ENCODE data around the gene ARHGEF10L. TPM values are rescaled to one million over a fixed set of nuclear protein-coding genes. Genes with fewer than 3 reads are reported as not detected.

The ARHGEF10L gene
- total RNA-seq, 2 donors from 2014 or later = 226 to 301 TPM

GRCh38 chr1:17674726-17675500 lies 135.4 kb downstream of the ARHGEF10L start:
- peaks cover 4 to 51% of the 10 kb centered on the region in 2 donors for H3K4me1 ChIP-seq (ENCODE audit: control insufficient read depth in 1 of 2, low read depth in 2 of 2)
- H3K9me3 ChIP-seq = no peaks in the 10 kb centered on the region
- H3K27me3 ChIP-seq (replicated peaks; ENCODE audit: insufficient read depth) = no peaks in the 10 kb centered on the region
- DNase-seq (ENCODE audit: low spot score) = no peak
- TF ChIP-seq, protein P1, sequence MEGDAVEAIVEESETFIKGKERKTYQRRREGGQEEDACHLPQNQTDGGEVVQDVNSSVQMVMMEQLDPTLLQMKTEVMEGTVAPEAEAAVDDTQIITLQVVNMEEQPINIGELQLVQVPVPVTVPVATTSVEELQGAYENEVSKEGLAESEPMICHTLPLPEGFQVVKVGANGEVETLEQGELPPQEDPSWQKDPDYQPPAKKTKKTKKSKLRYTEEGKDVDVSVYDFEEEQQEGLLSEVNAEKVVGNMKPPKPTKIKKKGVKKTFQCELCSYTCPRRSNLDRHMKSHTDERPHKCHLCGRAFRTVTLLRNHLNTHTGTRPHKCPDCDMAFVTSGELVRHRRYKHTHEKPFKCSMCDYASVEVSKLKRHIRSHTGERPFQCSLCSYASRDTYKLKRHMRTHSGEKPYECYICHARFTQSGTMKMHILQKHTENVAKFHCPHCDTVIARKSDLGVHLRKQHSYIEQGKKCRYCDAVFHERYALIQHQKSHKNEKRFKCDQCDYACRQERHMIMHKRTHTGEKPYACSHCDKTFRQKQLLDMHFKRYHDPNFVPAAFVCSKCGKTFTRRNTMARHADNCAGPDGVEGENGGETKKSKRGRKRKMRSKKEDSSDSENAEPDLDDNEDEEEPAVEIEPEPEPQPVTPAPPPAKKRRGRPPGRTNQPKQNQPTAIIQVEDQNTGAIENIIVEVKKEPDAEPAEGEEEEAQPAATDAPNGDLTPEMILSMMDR (IDR thresholded peaks at IDR 0.05) = no peak
- peaks cover 31% of the 10 kb centered on the region for H3K36me3 ChIP-seq
- H3K4me3 ChIP-seq = no peak overlapping the region
- H3K27ac ChIP-seq = no peak overlapping the region
- ATAC-seq (ENCODE audit: insufficient number of reproducible peaks, low FRiP score, low read depth) = no peak

GRCh38 chr1:17675744-17676143 lies 136.2 kb downstream of the ARHGEF10L start:
- no peak overlapping the region for H3K4me3 ChIP-seq
- H3K36me3 ChIP-seq = peaks cover 31% of the 10 kb centered on the region
- peaks cover 4 to 43% of the 10 kb centered on the region in 2 donors for H3K4me1 ChIP-seq (ENCODE audit: control insufficient read depth in 1 of 2, low read depth in 2 of 2)
- H3K27ac ChIP-seq = no peak overlapping the region
- H3K27me3 ChIP-seq (replicated peaks; ENCODE audit: insufficient read depth) = no peaks in the 10 kb centered on the region
- DNase-seq (ENCODE audit: low spot score) = no peak
- TF ChIP-seq, protein P1 (IDR thresholded peaks at IDR 0.05) = no peak
- no peak for ATAC-seq (ENCODE audit: insufficient number of reproducible peaks, low FRiP score, low read depth)
- H3K9me3 ChIP-seq = no peaks in the 10 kb centered on the region

DNA sequence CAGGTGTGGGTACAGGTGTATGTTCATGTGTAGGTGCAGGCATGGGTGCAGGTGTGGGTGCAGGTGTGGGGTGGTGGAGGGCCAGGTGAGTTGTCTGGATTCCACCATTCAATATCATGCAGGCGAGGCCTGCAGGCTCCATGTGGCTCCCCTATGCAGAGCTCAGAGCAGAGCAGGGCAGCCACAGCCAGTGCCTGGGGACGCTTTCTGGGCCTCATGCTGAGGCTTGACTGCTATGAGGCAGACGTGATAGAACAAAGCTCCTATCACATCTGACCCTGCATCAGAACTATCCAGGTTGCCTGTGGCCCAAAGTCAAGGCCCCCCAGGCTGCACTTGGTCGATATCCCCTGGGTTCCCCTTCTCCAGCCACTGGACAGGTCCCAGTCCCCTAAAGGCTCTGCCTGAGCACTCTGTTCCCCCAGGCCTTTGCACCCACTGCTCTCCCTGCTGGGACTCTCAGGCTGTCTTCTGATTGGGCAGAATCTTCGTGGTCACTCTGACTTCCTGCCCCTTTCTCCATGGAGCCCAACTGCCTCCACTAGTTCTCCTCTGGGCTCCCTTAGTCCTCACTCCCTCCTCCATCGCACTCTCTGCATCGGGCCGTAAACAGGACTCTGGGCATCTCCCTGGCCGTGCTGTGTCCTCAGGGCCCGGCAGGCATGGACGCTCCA lies 137.0 kb downstream of the ARHGEF10L start:
- ATAC-seq (ENCODE audit: insufficient number of reproducible peaks, low FRiP score, low read depth) = no peak
- H3K27me3 ChIP-seq (replicated peaks; ENCODE audit: insufficient read depth) = no peaks in the 10 kb centered on the region
- H3K4me1 ChIP-seq (ENCODE audit: control insufficient read depth in 1 of 2, low read depth in 2 of 2) = peaks cover 4 to 41% of the 10 kb centered on the region in 2 donors
- H3K36me3 ChIP-seq = peaks cover 30% of the 10 kb centered on the region
- H3K4me3 ChIP-seq = no peak overlapping the region
- H3K9me3 ChIP-seq = no peaks in the 10 kb centered on the region
- no peak for DNase-seq (ENCODE audit: low spot score)
- H3K27ac ChIP-seq = no peak overlapping the region
- TF ChIP-seq, protein P1 (IDR thresholded peaks at IDR 0.05) = no peak

DNA sequence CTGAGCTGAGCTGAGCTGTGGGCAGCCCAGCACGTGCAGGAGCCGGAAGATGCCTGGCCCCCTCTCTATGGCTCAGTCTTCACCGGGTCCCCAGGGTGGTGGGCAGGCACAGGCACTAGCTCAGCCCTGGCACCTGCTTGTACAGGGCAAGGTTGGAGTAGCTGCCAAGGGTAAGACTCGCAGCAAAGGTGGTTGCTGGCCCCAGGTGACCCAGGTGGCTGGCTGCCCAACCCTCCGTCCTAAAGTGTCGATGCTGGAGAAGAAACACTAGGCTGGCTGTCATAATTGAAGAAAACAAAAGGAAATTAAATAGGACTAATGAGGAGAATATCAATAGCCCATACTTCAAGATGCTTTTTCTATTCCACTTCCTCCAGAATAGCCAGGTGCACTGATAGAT lies 138.5 kb downstream of the ARHGEF10L start:
- ATAC-seq (ENCODE audit: insufficient number of reproducible peaks, low FRiP score, low read depth) = no peak
- TF ChIP-seq, protein P1 (IDR thresholded peaks at IDR 0.05) = no peak
- H3K4me3 ChIP-seq = no peak overlapping the region
- H3K27ac ChIP-seq = no peak overlapping the region
- H3K27me3 ChIP-seq (replicated peaks; ENCODE audit: insufficient read depth) = no peaks in the 10 kb centered on the region
- DNase-seq (ENCODE audit: low spot score) = no peak
- no peaks in the 10 kb centered on the region for H3K9me3 ChIP-seq
- peaks cover 4 to 32% of the 10 kb centered on the region in 2 donors for H3K4me1 ChIP-seq (ENCODE audit: control insufficient read depth in 1 of 2, low read depth in 2 of 2)
- peaks cover 31% of the 10 kb centered on the region for H3K36me3 ChIP-seq

- Histone ChIP-seq H3K36me3 (peaks cover 38% of the 10 kb centered on the region), H3K4me3 (no peak overlapping the region), H3K9me3 (no peaks in the 10 kb centered on the region), H3K27me3 (replicated peaks; ENCODE audit: insufficient read depth) (no peaks in the 10 kb centered on the region), H3K4me1 (ENCODE audit: control insufficient read depth in 1 of 2, low read depth in 2 of 2) (peaks cover 0 to 24% of the 10 kb centered on the region in 2 donors), H3K27ac (no peak overlapping the region)
- TF ChIP-seq, protein P1 (IDR thresholded peaks at IDR 0.05) = no peak
- DNase-seq (ENCODE audit: low spot score) = no peak
- ATAC-seq (ENCODE audit: insufficient number of reproducible peaks, low FRiP score, low read depth) = no peak
Measured at GRCh38 chr1:17679856-17680255, 140.4 kb downstream of the ARHGEF10L start.

Measured in thoracic aorta (tissue), 2 donors.